HL-60/S4 treated with retinoic acid at 250 ng/mL for 4 days and 3 days (cell line): ENCODE results near the gene KRTAP13-1.

Experiments used
- in situ Hi-C: fragments of 300-500 bp; cut with MboI; formaldehyde crosslinking; loops from 2 replicates; pipeline ENCODE4 v1.7.0; 2022; ENCODE audit warnings: low sequenced_read_pairs

KRTAP13-1 gene, protein sequence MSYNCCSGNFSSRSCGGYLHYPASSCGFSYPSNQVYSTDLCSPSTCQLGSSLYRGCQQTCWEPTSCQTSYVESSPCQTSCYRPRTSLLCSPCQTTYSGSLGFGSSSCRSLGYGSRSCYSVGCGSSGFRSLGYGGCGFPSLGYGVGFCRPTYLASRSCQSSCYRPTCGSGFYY

DNA sequence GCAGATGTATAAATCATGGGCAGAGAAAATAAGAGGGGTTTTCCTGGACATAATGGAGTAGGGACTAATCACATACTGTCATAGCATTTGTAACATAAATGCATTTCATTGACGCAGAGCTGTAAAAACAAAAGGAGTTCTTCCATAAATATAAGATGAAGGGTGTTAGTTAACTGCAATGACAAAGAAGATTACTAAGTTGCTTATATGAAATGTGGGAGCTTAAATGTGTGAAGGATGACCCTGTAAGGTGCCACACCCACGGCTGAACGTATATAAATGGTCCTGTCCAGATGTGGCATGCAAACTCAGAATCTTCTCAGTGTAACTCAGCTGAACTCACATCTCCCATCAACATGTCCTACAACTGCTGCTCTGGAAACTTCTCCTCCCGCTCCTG is at the start of gene KRTAP13-1:
TSS of gene KRTAP13-1 (plus strand) at position 301 of the 400 bp plus-strand sequence. CDS start at position 357, 56 bp downstream.
- in situ Hi-C loops: no loop called here

DNA sequence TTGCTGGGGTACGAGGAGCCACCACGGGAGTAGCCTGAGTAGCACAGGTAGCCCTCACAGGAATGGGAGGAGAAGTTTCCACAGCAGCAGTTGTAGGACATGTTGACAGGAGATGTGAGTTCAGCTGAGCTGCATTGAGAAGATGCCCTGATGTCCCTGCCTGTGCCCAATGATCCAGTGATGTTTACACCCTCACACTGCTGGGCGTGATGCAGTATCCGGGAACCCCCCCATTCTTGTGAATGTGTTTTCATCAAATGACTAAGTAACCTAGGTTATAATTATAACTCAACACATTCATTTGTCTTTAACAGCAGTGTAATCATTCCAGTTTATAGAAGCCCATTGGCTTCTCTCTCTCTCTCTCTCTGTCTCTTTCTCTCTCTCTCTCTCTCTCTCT is 47.3 kb upstream of the KRTAP13-1 start, which contains the start of gene KRTAP23-1:
TSS of gene KRTAP23-1 (minus strand) at position 101 of the 400 bp plus-strand sequence. CDS start at position 101, 0 bp downstream.
- in situ Hi-C loops: no loop called here

DNA sequence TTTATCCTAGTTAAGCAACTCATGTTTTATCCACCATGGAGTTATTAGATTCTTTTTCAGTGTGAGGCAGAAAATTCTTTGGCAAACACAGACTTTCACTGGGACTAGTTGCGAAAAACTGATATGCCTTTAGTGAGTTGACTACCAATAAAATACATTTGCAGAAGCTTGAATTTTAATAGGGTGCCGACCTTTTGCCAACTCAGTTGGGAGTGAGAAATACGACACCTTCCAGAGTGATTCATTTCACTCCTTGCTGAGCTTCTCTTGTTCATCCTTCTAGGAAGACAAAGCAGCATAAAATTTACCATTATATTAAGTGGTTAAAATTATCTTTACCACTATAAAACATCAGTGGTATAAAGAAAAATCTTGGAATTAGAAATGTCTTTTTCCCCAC is 46.3 kb upstream of the KRTAP13-1 start:
- in situ Hi-C loops: no loop called here

DNA sequence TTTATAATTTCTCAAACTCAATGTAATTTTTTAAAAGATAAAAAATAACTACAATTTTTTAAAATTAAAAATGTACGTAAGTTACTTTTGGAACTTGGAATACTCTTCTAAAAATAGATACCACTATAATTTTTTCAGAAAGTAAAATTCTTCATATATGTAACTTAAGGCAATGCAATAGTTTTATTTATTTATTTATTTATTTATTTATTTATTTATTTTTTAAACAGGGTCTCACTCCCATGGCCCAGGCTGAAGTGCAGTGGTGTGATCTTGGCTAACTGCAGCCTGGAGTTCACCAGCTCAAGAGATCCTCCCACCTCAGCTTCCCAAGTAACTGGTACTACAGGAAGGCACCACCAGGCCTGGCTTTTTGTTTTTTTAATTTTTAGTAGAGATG is 44.3 kb upstream of the KRTAP13-1 start:
- in situ Hi-C loops: no loop called here

DNA sequence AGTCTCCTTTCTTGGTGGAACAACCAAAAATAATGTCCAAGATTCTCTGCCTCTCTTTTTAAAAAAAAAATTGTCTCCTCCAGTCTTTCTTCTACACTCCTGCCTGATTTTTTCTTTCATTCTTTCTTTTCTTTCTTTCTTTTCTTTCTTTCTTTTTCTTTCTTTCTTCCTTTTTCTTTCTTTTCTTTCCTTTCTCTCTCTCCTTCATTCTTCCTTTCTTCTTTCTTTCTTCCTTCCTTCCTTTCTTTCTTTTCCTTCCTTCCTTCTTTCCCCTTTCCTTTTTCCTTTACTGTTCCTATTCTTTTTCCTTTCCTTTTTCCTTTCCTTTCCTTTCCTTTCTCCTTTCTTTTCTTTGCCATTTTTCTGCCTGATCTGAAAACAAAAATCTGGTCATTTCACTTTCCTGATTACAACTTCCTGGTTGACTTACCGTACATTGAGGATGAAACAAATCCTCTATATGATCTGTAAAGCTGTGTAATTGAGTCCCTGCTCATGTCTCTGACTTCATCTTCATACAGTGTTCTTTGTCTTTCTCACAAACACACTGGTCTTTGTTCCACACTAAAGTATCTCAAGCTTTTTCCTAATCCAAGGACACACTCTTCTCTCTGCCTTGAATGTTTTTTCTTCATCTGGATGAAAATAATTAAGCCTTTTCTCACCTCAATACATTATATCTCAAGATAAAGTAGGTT is 41.4 kb upstream of the KRTAP13-1 start:
- in situ Hi-C loops: no loop called here

DNA sequence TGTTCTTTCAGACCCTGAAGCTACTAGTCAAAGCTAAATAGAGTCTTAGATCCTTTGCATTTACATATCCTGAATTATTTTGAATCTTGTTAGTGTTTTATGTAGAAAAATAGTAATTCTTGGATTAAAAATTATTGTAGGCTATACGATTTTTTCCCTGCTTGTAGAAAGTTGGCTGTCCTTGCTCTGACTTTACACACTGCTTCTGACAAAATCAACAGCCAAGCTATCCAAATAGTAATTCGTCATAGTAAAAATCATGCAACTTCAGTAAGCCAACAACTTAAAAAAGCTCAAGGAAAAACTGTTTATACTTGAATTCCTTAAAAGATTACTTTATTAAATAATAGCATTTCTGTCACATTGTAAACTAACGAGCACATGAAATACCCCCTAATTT is 39.9 kb upstream of the KRTAP13-1 start:
- in situ Hi-C loops: no loop called here

DNA sequence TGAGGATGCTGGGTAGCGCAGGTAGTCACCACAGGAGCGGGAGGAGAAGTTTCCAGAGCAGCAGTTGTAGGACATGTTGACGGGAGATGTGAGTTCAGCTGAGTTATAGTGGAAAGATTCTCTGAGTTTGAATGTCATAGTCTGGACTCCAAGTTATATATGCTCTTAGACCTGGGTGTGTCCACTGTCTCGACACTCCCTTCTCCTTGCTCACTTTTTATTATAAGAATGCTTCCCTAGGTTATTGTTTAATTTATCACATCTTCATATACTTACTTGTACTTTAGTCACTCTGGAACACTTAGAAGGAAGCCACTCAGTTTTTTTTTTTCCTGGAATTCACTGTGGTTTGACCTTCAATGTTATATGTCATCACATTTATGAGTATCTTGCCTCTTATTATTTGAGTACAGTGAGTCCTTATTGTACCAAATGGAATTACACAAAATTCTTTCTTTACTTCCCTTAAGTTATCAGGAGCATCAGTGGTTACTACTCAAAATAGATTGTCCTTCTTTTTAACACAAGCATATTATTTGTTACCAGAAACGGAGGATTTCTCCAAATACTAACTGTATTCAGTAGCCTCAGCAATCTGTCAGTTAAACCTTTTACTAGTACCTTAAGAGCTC is 23.6 kb upstream of the KRTAP13-1 start, which contains the start of gene KRTAP13-2:
TSS of gene KRTAP13-2 (minus strand) at position 133 of the 632 bp plus-strand sequence. CDS start at position 75, 58 bp downstream.
- in situ Hi-C loops: no loop called here

DNA sequence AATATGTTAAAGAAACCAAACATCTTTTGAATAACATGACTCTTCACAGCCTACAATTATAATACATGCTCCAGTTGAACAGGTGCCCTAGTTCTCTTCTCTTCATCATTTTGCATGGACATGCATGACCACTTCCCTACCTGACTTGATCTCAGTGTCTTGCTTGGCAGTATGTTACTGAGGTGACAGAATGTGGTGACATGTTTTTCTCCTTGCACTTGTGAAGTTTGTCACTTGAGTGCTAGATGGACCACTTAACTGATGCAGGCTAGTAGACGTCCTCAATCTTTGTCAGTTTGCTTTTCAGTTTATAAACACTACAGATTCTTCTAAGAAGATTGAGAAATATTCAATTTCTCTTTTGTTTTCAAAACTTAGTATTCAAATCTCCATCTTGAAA is 13.6 kb upstream of the KRTAP13-1 start:
- in situ Hi-C loops: no loop called here

DNA sequence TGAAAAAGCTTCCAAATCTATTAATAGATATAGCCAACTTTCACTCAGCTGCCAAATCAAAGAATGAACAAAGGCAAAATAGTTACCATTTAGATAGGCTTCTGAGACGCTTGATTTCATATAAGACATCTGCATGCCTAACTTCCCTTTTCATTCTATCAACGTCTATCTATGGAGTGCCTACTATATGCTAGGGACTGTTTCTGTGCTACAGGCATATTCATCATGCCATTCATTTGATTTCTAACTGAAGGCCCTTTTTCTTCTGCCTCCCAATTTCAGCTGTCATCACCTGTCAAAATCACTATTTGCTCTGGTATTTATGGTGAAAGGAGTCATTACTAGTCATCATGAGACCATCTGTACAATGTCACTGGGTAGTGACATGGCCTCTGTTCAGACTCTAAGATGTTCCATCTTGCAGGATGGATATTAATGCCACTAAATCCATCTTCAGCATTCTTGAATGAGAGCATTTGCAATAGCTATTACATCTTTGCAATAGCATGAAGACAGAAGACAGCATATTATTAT is 4.3 kb upstream of the KRTAP13-1 start:
- in situ Hi-C loops: no loop called here

DNA sequence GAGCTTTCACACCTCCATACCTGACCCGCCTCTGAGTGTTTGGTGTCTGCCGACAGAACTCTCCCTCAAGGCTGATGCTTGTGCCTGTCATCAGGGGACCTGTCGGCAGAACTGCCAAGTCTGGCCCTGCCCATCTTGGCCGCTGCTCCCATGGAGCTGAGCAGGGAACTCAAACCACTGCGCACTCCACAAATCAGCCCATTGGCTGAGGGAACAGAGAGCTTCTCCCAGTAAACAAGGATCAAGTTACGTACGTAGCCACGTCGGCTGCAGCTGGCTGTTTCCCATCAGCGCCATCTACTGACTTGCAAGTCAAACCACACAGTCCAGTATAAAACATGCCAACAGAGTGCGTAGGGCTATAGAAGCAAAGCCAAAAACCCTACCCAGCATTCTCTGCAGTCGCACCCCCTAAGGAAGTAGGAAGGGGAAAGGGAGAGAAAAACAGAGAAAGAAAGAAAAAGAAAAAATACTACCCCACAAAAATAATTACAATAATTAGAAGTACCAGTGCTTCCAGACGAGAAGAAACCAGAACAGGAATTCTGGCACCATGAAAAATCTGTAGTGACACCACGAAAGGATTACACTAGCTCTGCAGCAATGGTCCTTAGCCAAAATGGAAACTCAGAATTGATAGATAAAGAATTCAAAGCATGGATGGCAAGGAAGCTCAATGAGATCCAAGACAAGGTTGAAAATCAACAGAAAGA is 13.1 kb downstream of the KRTAP13-1 start:
- in situ Hi-C loops: no loop called here

DNA sequence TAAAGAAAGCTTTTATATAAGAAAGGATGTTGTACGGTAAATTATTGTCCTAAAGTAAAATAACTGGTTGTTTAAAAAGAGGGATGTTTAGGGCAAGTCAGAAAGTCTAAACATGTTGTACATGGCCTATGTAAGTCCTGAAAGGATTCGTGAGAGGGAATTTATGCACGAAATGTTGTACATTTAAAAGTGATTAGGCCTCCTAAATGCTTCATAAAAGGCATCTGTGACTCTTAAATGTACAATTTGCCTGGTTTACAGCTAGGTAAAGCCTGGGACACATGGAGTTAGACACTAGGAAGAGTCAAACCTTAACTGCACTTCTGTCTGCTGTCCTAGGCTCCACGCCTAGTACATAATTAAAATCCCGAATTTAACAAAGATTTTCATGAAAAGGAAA is 20.2 kb downstream of the KRTAP13-1 start:
- in situ Hi-C loops: no loop called here

DNA sequence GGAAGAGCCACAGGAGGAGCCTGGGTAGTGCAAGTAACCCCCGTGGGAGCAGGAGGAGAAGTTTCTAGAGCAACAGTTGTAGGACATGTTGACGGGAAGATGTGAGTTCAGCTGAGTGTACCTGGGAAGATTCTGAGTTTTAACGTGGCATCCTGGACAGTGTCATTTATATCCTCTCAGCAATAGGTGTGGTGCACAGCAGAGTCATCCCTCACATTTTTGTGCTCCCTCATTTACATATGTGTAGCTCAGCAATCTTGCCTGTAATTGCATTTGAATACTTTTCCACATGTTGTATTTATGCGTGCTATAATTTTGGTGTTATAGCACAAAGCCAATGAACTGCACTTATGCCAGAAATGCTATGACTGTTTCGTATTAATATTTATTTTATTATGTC is 30.0 kb downstream of the KRTAP13-1 start, which contains the start of gene KRTAP13-3:
TSS of gene KRTAP13-3 (minus strand) at position 101 of the 400 bp plus-strand sequence. CDS start at position 87, 14 bp downstream.
- in situ Hi-C loops: no loop called here

DNA sequence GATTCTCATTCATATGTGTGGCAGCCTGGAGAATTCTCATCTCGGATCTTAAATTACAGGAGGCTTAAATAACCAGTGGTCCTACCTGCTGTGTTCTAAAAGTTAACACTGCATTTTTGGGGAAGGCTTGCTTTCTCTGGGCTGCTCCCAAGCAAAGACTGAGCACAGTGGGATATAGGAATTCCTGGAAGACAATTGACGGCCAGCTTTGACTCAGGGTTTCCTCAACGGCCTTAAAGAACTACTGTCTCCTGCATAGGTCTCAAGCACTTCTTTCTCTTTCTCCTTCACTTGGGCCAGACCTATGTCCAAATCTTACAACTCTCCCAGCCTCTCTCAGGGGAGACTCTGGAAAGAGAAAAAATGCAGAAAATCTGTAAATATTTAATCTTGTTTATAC is 30.9 kb downstream of the KRTAP13-1 start:
- in situ Hi-C loops: no loop called here

DNA sequence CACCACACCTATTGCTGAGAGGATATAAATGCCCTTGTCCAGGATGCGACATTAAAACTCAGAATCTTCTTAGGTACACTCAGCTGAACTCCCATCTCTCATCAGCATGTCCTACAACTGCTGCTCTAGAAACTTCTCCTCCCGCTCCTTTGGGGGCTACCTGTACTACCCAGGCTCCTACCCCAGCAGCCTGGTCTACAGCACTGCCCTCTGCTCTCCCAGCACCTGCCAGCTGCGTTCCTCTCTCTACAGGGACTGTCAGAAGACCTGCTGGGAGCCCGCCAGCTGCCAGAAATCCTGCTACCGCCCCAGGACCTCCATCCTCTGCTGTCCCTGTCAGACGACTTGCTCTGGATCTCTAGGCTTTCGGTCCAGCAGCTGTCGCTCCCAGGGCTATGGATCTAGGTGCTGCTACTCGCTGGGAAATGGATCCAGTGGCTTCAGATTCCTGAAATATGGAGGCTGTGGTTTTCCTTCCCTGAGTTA is 34.4 kb downstream of the KRTAP13-1 start, which contains the start of gene KRTAP13-4:
TSS of gene KRTAP13-4 (plus strand) at position 51 of the 486 bp plus-strand sequence. CDS start at position 107, 56 bp downstream.
- in situ Hi-C loops: no loop called here

DNA sequence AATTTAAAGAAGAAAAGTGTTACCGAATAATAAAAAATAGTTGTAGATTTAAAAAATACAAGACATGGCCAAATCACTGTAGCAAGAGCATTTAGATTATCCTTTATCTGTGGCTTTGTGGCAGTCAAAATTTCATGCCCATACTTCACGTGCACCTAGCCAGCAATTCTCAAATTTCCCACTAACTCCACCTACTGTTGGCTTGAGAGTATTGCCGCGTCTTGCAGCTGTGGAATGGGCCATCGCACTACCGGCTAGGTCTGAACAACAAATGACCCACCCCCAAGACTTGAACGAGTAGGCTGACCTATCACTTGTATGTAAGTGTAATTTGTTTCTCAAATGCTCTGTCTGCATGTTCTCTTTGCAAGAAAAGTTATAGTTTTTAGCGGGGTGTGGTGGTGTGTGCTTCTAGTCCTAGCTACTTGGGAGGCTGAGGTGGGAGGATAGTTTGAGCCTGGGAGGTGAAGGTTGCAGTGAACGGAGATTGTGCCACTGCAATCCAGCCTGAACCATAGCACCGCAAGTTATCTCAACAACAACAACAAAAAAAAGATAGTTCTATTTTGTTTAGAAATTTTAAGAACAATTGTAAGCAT is 38.3 kb downstream of the KRTAP13-1 start:
- in situ Hi-C loops: no loop called here

DNA sequence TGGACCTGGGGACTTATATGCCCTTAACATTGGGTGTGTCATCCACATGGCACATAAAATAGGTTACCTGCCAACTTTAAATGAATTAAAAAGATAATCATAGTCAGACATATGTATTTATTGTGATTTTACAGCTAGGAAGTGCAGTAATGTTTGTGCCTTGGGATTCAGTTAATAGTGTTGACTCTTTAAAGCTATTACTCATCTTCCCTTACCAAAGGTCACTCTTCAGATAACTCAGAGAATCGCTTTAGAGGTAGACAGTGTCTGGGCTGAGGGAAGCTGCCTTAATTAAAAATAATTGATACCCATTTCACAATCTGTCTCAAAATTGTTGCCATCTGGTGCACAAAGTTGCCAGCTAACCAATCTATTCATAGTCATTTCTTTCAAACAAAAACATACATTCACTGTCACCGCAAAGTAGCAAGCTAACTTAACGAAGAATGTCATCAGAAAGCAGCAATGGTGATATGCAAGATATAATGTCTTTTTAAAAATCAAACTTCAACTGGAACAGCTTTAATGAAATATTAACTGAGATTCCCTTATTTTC is 41.3 kb downstream of the KRTAP13-1 start:
- in situ Hi-C loops: no loop called here

DNA sequence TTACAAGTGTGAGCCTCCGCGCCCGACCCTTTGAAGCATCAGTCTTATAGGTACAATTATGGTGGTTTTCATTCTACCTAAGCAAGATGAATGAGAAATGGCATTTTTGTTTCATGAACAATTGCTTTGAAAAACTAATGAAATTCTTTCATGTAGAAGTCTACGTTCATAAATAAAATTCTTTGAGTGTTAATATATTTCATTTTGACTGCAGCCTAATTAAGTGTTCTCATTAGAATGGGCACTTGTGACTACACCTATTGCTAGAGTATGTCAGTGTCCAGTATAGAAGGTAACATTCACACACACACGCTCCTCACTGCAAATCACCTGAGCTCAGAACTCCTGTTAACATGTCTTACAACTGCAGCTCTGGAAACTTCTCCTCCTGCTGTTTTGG is 44.1 kb downstream of the KRTAP13-1 start, which contains the start of gene KRTAP15-1:
TSS of gene KRTAP15-1 (plus strand) at position 301 of the 400 bp plus-strand sequence. CDS start at position 354, 53 bp downstream.
- in situ Hi-C loops: no loop called here

DNA sequence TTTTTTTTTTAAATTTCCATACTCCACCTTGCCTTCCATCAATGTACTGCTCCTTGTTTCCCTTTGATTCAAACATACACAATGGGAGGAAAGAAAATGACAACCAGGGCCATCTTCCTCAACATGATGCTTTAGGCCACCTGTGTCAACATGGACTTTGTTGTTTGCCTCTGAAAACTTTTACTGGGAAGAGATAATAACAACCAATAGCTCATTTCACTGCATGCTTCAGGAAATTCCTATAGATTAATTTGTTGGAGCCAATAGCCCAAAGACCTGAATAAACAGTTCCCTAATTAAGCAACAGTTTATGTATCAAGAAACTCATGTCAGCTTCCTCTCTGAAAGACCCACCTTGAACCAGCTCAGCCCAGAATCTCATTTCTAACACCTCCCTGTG is 47.4 kb downstream of the KRTAP13-1 start:
- in situ Hi-C loops: no loop called here

DNA sequence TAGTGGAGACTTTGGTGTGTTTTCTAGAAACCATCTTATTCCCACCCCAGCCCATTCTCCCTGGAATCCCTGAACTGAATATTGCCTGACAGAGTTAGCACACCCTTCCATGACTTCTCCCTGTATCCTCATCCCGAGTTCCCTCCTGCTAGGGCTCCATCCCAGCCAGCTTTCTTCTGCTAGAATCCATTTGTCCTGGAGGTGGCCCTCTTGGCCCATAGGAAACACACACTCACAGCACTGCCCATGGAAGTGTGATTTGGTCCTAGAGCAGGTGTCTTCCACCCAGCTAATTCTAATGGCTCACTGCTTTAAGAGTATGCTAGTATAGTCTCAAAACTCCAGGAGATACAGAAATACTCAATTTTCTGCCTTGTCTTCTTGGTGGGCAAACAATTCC is 48.4 kb downstream of the KRTAP13-1 start:
- in situ Hi-C loops: no loop called here
